Right atrium auricular region (tissue), 2 donors: ENCODE data around the gene PPP1R15B. TPM values are rescaled to one million over a fixed set of nuclear protein-coding genes. Genes with fewer than 3 reads are reported as not detected.

Source experiments
- DNase-seq: peaks from one replicate; pipeline ENCODE4 v3.0.0-alpha.2; 2019; ENCODE audit warnings: low spot score
- H3K27ac ChIP-seq, 2 donors: fragments of 200-600 bp; sonication (generic); 1 replicate in 1 of 2; 2 replicates in 1 of 2; pipeline ENCODE4 v1.5.1; 2016 to 2019
- H3K27me3 ChIP-seq, 2 donors: fragments of 200-600 bp; sonication (generic); one replicate each; pipeline versions ENCODE4 v1.5.1 to v1.6.0; 2017 to 2019
- H3K36me3 ChIP-seq: fragments of 200-600 bp; sonication (generic); one replicate; pipeline ENCODE4 v1.5.1; 2016
- H3K4me1 ChIP-seq, 2 donors: fragments of 200-600 bp; sonication (generic); one replicate each; pipeline versions ENCODE4 v1.5.1 to v1.6.0; 2017 to 2019
- H3K4me3 ChIP-seq, 2 donors: fragments of 200-600 bp; sonication (generic); 1 replicate in 1 of 2; 2 replicates in 1 of 2; pipeline ENCODE4 v1.5.1; 2017 to 2019; ENCODE audit warnings: mild to moderate bottlenecking in 1 of 2, moderate library complexity in 1 of 2
- H3K9me3 ChIP-seq, 2 donors: fragments of 200-600 bp; sonication (generic); one replicate each; pipeline ENCODE4 v1.5.1; 2019
- CTCF ChIP-seq, 2 donors: fragments of 200-600 bp; sonication (generic); IDR thresholded peaks; one replicate each; pipeline ENCODE4 v1.5.1; 2019; ENCODE audit warnings: antibody characterized with exemption in 2 of 2
- total RNA-seq, 2 donors: library from RNA; depleted of rRNA; stranded (reverse); fragments of >200 nt; gene quantifications; one replicate each; pipeline ENCODE4 v1.1.0, GENCODE V29; 2016

The PPP1R15B gene
- total RNA-seq, 2 donors from 2014 or later = 27.3 to 30.9 TPM

DNA sequence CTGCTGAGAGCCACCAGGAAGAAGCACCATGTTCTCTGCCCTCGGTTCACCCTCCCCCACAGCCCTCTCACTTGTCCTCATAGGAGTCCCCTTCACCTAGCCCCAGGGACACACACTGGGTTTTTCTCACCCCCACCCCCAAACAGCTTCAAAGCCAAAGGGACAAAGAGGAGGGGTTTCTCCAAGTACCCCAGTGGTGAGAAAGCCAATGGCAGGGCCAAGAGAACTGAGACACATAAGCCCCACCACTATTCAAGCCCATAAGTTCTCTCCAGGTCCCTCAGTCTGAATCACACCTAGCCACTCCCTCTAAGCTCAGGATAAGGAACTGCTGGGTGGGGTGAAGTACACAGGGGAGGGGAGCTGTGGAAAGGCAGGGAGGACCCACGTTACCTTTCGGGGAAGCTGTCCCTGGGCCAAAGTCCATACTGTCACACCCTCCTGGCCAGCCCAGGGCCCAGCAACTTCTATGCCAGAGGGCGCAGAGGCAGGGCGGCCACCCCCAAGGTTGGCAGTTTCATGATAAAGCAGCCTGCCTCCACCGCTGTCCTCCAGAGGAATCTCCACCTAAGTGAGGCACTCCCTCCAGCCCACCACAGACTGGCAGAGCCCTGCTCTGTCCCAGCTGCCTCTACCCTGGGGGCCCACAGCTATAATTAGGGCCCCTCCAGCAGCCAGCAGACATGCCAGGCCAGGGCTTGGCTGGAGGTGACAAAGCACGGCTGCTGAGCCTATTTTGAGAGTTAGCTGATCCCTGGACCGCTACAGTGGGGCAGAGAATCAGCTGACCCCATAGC, 39.0 kb upstream of the PPP1R15B start:
- no peak for TF ChIP-seq CTCF (IDR thresholded peaks at IDR 0.05)
- Histone ChIP-seq H3K36me3 (peaks cover 37% of the 10 kb centered on the region), H3K4me3 (peak overlapping the region; percentile 1 to 31), H3K4me1 (peaks cover 0 to 46% of the 10 kb centered on the region in 2 donors), H3K27ac (peak overlapping the region; percentile 81 to 82), H3K27me3 (no peaks in the 10 kb centered on the region), H3K9me3 (no peaks in the 10 kb centered on the region)
- DNase-seq = no peak

GRCh38 chr1:204449678-204450280, 38.2 kb upstream of the PPP1R15B start:
- no peak for DNase-seq
- TF ChIP-seq CTCF (IDR thresholded peaks at IDR 0.05) = no peak
- no peaks in the 10 kb centered on the region for H3K9me3 ChIP-seq
- H3K27ac ChIP-seq = peak overlapping the region; percentile 81 to 82
- no peaks in the 10 kb centered on the region for H3K27me3 ChIP-seq
- peaks cover 0 to 46% of the 10 kb centered on the region in 2 donors for H3K4me1 ChIP-seq
- H3K4me3 ChIP-seq = peak overlapping the region; percentile 1 to 31
- peaks cover 38% of the 10 kb centered on the region for H3K36me3 ChIP-seq

GRCh38 chr1:204448991-204449677, 37.5 kb upstream of the PPP1R15B start:
- peaks cover 0 to 49% of the 10 kb centered on the region in 2 donors for H3K4me1 ChIP-seq
- DNase-seq = no peak
- H3K36me3 ChIP-seq = peaks cover 37% of the 10 kb centered on the region
- no peaks in the 10 kb centered on the region for H3K27me3 ChIP-seq
- H3K4me3 ChIP-seq = peak overlapping the region in 1 of 2 donors; percentile 31
- H3K27ac ChIP-seq = peak overlapping the region; percentile 81 to 82
- no peaks in the 10 kb centered on the region for H3K9me3 ChIP-seq
- no peak for TF ChIP-seq CTCF (IDR thresholded peaks at IDR 0.05)

- peaks cover 40% of the 10 kb centered on the region for H3K36me3 ChIP-seq
- H3K27ac ChIP-seq = peak overlapping the region; percentile 21 to 82
- no peak overlapping the region for H3K4me3 ChIP-seq
- H3K9me3 ChIP-seq = no peaks in the 10 kb centered on the region
- no peak for TF ChIP-seq CTCF (IDR thresholded peaks at IDR 0.05)
- no peak for DNase-seq
- no peaks in the 10 kb centered on the region for H3K27me3 ChIP-seq
- H3K4me1 ChIP-seq = peaks cover 0 to 56% of the 10 kb centered on the region in 2 donors
Measured at GRCh38 chr1:204448344-204448964, 36.8 kb upstream of the PPP1R15B start.

DNA sequence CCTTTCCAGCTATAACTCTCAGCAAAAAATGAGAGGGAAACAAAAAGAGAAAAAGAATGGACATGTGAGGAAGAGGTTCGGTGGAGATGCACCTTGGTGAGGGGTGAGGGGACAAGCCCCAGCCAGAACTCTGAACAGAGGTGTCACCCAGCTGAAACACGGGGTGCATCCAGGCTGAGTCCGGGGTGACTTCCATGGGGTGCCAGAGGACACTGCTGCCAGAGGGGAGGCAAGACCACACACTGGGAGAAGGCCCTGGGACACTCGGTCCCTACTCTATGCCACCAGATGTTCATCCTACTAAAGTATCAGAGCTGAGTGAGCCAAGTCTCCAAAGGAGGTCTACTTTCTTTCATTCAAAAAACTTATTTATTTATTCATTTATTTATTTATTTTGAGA, 36.1 kb upstream of the PPP1R15B start:
- Histone ChIP-seq H3K4me3 (no peak overlapping the region), H3K4me1 (peaks cover 0 to 63% of the 10 kb centered on the region in 2 donors), H3K9me3 (no peaks in the 10 kb centered on the region), H3K27ac (no peak overlapping the region), H3K36me3 (peaks cover 42% of the 10 kb centered on the region), H3K27me3 (no peaks in the 10 kb centered on the region)
- no peak for DNase-seq
- TF ChIP-seq CTCF (IDR thresholded peaks at IDR 0.05) = no peak
